Measurements from ENCODE around the gene RGS1.

Gene RGS1

GRCh38 chr1:192609110-192610079, 33.8 kb downstream of the RGS1 start:
- TF ChIP-seq SIN3A (IDR thresholded peaks at IDR 0.05; ENCODE audit: borderline replicate concordance, insufficient read depth, low read length), result no peak
- no peak for TF ChIP-seq TAF1 (IDR thresholded peaks at IDR 0.05; ENCODE audit: borderline replicate concordance, insufficient read depth, low read length)

- no peak for TF ChIP-seq FOXP2 (optimal IDR thresholded peaks at IDR 0.05; ENCODE audit: borderline replicate concordance, extremely low read depth, extremely low read length, insufficient read depth)
- TF ChIP-seq SIN3A (IDR thresholded peaks at IDR 0.05; ENCODE audit: borderline replicate concordance, insufficient read depth, low read length), result no peak
Observed at GRCh38 chr1:192610112-192610889, 34.7 kb downstream of the RGS1 start.

- TF ChIP-seq POLR2AphosphoS5 (IDR thresholded peaks at IDR 0.05; ENCODE audit: low read depth, low read length), result no peak
- TF ChIP-seq TAF1 (IDR thresholded peaks at IDR 0.05; ENCODE audit: borderline replicate concordance, insufficient read depth, low read length), result no peak
- no peak for TF ChIP-seq FOXP2 (optimal IDR thresholded peaks at IDR 0.05; ENCODE audit: borderline replicate concordance, extremely low read depth, extremely low read length, insufficient read depth)
Observed at GRCh38 chr1:192615055-192615454, 39.5 kb downstream of the RGS1 start.

DNA sequence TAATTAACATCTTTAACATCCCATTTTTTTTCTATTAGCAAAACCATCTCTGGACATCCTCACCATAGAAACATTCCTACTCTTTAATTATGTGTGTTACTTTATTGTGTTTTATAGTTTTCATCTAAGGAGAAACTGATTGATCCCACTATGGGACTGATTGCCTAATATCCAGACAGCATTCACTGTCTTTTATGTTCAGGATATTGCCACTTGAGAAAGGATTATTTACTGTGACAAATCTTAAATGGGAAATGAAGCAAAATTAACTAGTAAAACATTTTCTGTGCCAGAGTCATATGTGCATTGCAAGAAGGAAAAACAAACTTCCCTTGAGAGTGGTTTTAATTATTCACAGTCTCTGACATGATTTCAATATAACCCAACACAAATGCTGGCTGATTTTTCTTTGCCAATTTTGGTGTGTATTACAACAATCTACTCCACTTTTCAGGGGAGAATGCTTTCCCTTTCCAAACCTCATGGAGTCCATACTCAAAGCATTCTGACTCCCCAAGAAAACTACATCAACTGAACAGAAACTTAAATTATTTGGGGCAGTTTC, 44.6 kb downstream of the RGS1 start:
- TF ChIP-seq TAF1 (IDR thresholded peaks at IDR 0.05; ENCODE audit: borderline replicate concordance, insufficient read depth, low read length) (no peak), POLR2AphosphoS5 (IDR thresholded peaks at IDR 0.05; ENCODE audit: low read depth, low read length) (no peak), FOXP2 (optimal IDR thresholded peaks at IDR 0.05; ENCODE audit: borderline replicate concordance, extremely low read depth, extremely low read length, insufficient read depth) (no peak), SIN3A (IDR thresholded peaks at IDR 0.05; ENCODE audit: borderline replicate concordance, insufficient read depth, low read length) (no peak)
- TF ChIP-seq, protein P1, sequence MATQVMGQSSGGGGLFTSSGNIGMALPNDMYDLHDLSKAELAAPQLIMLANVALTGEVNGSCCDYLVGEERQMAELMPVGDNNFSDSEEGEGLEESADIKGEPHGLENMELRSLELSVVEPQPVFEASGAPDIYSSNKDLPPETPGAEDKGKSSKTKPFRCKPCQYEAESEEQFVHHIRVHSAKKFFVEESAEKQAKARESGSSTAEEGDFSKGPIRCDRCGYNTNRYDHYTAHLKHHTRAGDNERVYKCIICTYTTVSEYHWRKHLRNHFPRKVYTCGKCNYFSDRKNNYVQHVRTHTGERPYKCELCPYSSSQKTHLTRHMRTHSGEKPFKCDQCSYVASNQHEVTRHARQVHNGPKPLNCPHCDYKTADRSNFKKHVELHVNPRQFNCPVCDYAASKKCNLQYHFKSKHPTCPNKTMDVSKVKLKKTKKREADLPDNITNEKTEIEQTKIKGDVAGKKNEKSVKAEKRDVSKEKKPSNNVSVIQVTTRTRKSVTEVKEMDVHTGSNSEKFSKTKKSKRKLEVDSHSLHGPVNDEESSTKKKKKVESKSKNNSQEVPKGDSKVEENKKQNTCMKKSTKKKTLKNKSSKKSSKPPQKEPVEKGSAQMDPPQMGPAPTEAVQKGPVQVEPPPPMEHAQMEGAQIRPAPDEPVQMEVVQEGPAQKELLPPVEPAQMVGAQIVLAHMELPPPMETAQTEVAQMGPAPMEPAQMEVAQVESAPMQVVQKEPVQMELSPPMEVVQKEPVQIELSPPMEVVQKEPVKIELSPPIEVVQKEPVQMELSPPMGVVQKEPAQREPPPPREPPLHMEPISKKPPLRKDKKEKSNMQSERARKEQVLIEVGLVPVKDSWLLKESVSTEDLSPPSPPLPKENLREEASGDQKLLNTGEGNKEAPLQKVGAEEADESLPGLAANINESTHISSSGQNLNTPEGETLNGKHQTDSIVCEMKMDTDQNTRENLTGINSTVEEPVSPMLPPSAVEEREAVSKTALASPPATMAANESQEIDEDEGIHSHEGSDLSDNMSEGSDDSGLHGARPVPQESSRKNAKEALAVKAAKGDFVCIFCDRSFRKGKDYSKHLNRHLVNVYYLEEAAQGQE (IDR thresholded peaks at IDR 0.05; ENCODE audit: insufficient read depth in 1 of 2, low read depth in 2 of 2, low read length in 2 of 2), result no peak

DNA sequence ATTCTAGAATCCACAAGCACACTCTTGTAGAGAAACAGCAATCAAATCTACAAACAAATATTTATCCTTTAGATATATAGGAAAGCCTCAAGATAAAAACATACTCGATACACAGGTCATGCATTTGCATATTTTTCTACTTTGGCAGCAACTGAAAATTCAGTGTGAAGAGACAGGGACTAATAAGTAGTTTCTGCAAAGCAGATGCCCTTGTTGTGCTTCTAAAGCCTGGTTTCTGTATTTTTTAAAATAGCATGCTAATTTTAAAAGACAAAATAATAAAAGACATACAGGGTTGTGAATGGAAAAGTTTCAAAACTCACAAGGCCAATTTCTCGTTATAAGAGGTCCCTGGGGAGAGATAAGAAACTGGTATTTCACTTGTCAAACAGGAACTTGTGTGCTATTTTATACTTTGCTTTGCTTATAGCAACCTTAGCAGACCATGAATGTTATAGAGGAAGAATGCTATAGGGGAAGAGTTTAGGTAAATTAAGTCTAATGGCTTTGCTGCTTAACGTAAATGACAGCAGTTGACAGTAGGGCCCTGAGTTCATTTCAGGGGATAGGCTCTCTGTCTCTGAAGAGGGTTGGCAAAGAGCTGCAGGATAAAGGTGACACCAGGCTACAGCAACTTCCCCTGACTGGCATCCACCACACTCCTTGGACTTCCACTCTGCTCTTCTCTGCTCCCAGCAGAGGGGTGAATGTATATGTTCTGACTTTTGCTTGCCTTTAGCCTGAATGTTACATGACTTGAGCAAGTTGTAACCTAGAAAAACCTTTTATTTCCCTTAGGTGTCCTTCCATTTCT, 51.0 kb downstream of the RGS1 start:
- TF ChIP-seq FOXP2 (optimal IDR thresholded peaks at IDR 0.05; ENCODE audit: borderline replicate concordance, extremely low read depth, extremely low read length, insufficient read depth), result no peak
- no peak for TF ChIP-seq TAF1 (IDR thresholded peaks at IDR 0.05; ENCODE audit: borderline replicate concordance, insufficient read depth, low read length)
- TF ChIP-seq, protein P1 (IDR thresholded peaks at IDR 0.05; ENCODE audit: insufficient read depth in 1 of 2, low read depth in 2 of 2, low read length in 2 of 2), result no peak
- no peak for TF ChIP-seq SIN3A (IDR thresholded peaks at IDR 0.05; ENCODE audit: borderline replicate concordance, insufficient read depth, low read length)
- no peak for TF ChIP-seq POLR2AphosphoS5 (IDR thresholded peaks at IDR 0.05; ENCODE audit: low read depth, low read length)

DNA sequence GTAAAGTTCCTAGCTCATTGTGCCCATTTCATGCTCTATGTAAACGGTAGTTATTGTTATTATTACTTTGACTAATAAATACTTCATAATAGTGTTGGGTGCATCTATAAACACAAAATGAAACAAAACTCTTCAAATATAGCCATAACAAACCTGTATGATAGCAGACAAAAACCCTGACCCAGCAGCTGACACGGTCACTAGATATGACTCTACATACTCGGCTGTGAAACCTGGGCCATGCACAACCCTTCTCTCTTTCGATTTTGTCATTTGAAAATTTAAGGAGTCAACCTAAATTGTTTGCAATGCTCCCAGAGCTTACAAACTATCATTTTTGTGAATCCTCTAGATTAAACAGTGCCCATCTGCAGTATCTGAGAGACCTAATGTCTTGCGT, 52.3 kb downstream of the RGS1 start:
- TF ChIP-seq POLR2AphosphoS5 (IDR thresholded peaks at IDR 0.05; ENCODE audit: low read depth, low read length), result no peak
- no peak for TF ChIP-seq TAF1 (IDR thresholded peaks at IDR 0.05; ENCODE audit: borderline replicate concordance, insufficient read depth, low read length)
- TF ChIP-seq, protein P1 (IDR thresholded peaks at IDR 0.05; ENCODE audit: insufficient read depth in 1 of 2, low read depth in 2 of 2, low read length in 2 of 2), result no peak
- no peak for TF ChIP-seq FOXP2 (optimal IDR thresholded peaks at IDR 0.05; ENCODE audit: borderline replicate concordance, extremely low read depth, extremely low read length, insufficient read depth)
- no peak for TF ChIP-seq SIN3A (IDR thresholded peaks at IDR 0.05; ENCODE audit: borderline replicate concordance, insufficient read depth, low read length)
